Neural cell (in vitro differentiated cells): ENCODE data around the gene GRIK2. TPM values are rescaled to one million over a fixed set of nuclear protein-coding genes. Genes with fewer than 3 reads are reported as not detected.

Experiments used
- H2AFZ ChIP-seq: fragments of 200-600, 300-800 bp; sonication (generic), shearing (Covaris generic); 2 replicates; pipeline ENCODE4 v1.6.0; 2014; ENCODE audit warnings: low read depth, mild to moderate bottlenecking, antibody characterized with exemption, low read length, moderate library complexity
- H3F3A ChIP-seq: fragments of 200-600 bp; shearing (Covaris generic); 2 replicates; pipeline ENCODE4 v1.6.1; 2016; ENCODE audit warnings: mild to moderate bottlenecking, moderate library complexity, mixed read lengths, antibody characterized with exemption, low read length; ENCODE audit not compliant: insufficient read depth, poor library complexity, severe bottlenecking
- H3K27ac ChIP-seq: fragments of 200-600, 300-800 bp; sonication (generic), shearing (Covaris generic); 2 replicates; pipeline ENCODE4 v1.5.1; 2014; ENCODE audit warnings: mild to moderate bottlenecking, low read length, moderate library complexity
- H3K27me3 ChIP-seq: fragments of 300-800, 200-600 bp; sonication (generic), shearing (Covaris generic); 2 replicates; pipeline ENCODE4 v1.6.0; 2014; ENCODE audit warnings: mild to moderate bottlenecking, low read depth, low read length, moderate library complexity; ENCODE audit not compliant: insufficient read depth
- H3K36me3 ChIP-seq: fragments of 300-800, 200-600 bp; sonication (generic), shearing (Covaris generic); 2 replicates; pipeline ENCODE4 v1.5.1; 2014; ENCODE audit warnings: mild to moderate bottlenecking, antibody characterized with exemption, low read length, moderate library complexity; ENCODE audit not compliant: insufficient read depth
- H3K4me2 ChIP-seq: fragments of 300-800, 200-600 bp; sonication (generic), shearing (Covaris generic); 2 replicates; pipeline ENCODE4 v1.6.0; 2014; ENCODE audit warnings: mild to moderate bottlenecking, low read length
- H3K4me3 ChIP-seq: fragments of 300-800, 200-600 bp; sonication (generic), shearing (Covaris generic); 2 replicates; pipeline ENCODE4 v1.5.1; 2014; ENCODE audit warnings: mild to moderate bottlenecking, low read length, moderate library complexity
- H3K79me2 ChIP-seq: fragments of 200-600 bp; shearing (Covaris generic); replicated peaks from 2 replicates; pipeline ENCODE4 v1.6.0; 2014; ENCODE audit warnings: mild to moderate bottlenecking, low read length, moderate library complexity; ENCODE audit not compliant: insufficient read depth
- H3K9ac ChIP-seq: fragments of 300-800, 200-600 bp; sonication (generic), shearing (Covaris generic); 2 replicates; pipeline ENCODE4 v1.6.1; 2016; ENCODE audit warnings: mild to moderate bottlenecking, low read length, mixed read lengths
- H3K9me2 ChIP-seq: fragments of 200-600 bp; shearing (Covaris generic); 2 replicates; pipeline ENCODE4 v1.6.1; 2016; ENCODE audit warnings: mild to moderate bottlenecking, low read length, mixed read lengths; ENCODE audit not compliant: insufficient read depth
- H3K9me3 ChIP-seq: fragments of 200-600, 300-800 bp; sonication (generic), shearing (Covaris generic); 2 replicates; pipeline ENCODE4 v1.6.1; 2016; ENCODE audit warnings: mild to moderate bottlenecking, mixed run types, low read length, moderate library complexity, mixed read lengths
- H4K20me1 ChIP-seq: fragments of 200-600 bp; shearing (Covaris generic); 2 replicates; pipeline ENCODE4 v1.6.1; 2016; ENCODE audit warnings: mild to moderate bottlenecking, mixed run types; ENCODE audit not compliant: insufficient read depth
- EP300 ChIP-seq: fragments of 450-650 bp; conservative IDR thresholded peaks from 2 replicates; pipeline ENCODE4 v1.6.1; 2014; ENCODE audit warnings: antibody characterized with exemption, mild to moderate bottlenecking, moderate library complexity; ENCODE audit not compliant: poor library complexity, severe bottlenecking
- EZH2 ChIP-seq: fragments of 200-600, 300-800 bp; shearing (Covaris generic), sonication (generic); IDR thresholded peaks from 2 replicates; pipeline ENCODE4 v1.6.1; 2014; ENCODE audit warnings: antibody characterized with exemption, low read length, borderline replicate concordance, mild to moderate bottlenecking; ENCODE audit not compliant: insufficient read depth, poor library complexity, severe bottlenecking
- MXI1 ChIP-seq: fragments of 450-650 bp; conservative IDR thresholded peaks from 2 replicates; pipeline ENCODE4 v1.6.1; 2014; ENCODE audit warnings: antibody characterized with exemption, mild to moderate bottlenecking; ENCODE audit not compliant: poor library complexity, severe bottlenecking
- POLR2AphosphoS5 ChIP-seq: IDR thresholded peaks from 2 replicates; pipeline ENCODE4 v1.6.1; 2012
- RAD21 ChIP-seq: fragments of 450-650 bp; conservative IDR thresholded peaks from 2 replicates; pipeline ENCODE4 v1.6.1; 2014; ENCODE audit warnings: antibody characterized with exemption, mild to moderate bottlenecking, moderate library complexity
- SMC3 ChIP-seq: fragments of 450-650 bp; conservative IDR thresholded peaks from 2 replicates; pipeline ENCODE4 v1.6.1; 2014; ENCODE audit warnings: antibody characterized with exemption, mild to moderate bottlenecking, moderate library complexity; ENCODE audit not compliant: poor library complexity
- TAF1 ChIP-seq: IDR thresholded peaks from 2 replicates; pipeline ENCODE4 v1.6.1; 2012; ENCODE audit warnings: low read depth
- polyA plus RNA-seq: library from polyadenylated mRNA; depleted of rRNA; stranded (reverse); fragments of >200 nt; gene quantifications from 2 replicates; pipeline ENCODE4 v1.2.3, GENCODE V29; 2014
- TF ChIP-seq, protein P1 (sequence below): fragments of 450-650 bp; IDR thresholded peaks from 2 replicates; pipeline ENCODE4 v1.5.1; 2014; ENCODE audit warnings: antibody characterized with exemption, mild to moderate bottlenecking, moderate library complexity; ENCODE audit not compliant: poor library complexity, severe bottlenecking
- TF ChIP-seq, protein P2 (sequence below): IDR thresholded peaks from 2 replicates; pipeline ENCODE4 v1.6.1; 2012; ENCODE audit warnings: borderline replicate concordance

The GRIK2 gene
- polyA plus RNA-seq, 1 donor from 2014 or later, result 106 TPM

DNA sequence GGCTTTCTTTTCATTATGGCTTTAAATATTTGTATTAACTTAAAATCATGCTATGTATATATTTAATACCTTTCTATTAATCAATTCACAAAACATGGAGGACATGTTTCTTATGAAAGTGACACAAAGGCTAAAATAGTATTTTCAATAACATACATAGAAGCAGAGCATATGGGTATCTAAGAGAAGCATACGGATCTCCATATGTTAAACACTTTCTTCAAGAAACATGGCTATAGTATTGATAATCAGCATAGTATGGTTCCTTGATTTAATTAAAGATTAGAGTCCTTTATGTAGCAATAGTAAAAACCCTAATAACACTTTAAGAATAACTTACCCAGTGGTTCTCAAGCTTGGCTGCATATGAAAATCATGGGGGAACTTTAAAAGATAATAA, 58.5 kb downstream of the GRIK2 start:
- Histone ChIP-seq H3K4me2 (no peak overlapping the region), H2AFZ (no peak overlapping the region), H3K27me3 (no peaks in the 10 kb centered on the region), H4K20me1 (no peaks in the 10 kb centered on the region), H3K9ac (no peak overlapping the region), H3K36me3 (no peaks in the 10 kb centered on the region), H3K79me2 (no peaks in the 10 kb centered on the region), H3K9me3 (no peaks in the 10 kb centered on the region), H3K4me3 (no peak overlapping the region), H3F3A (no peaks in the 10 kb centered on the region), H3K9me2 (no peaks in the 10 kb centered on the region), H3K27ac (no peak overlapping the region)
- TF ChIP-seq POLR2AphosphoS5, result no peak

DNA sequence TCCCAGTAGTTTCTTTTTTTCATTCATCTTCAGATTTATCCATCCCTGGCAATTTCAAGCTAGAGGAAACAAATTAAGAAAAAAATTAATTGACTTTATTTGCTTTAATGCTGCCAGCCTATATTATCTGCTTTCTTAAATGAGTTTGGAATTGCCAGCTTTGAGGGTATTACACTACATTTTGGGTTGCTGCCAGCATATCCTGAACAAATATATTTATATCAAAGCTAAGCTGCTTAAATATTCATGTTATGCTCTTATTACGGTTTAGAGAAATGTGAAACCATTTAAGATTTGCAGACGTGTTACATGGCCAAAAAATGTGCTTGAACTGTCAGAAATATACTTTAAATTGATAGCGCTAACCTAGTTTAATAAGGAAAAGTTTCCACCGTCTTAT, 59.7 kb downstream of the GRIK2 start:
- no peaks in the 10 kb centered on the region for H3K79me2 ChIP-seq
- H3K27ac ChIP-seq, result no peak overlapping the region
- no peak overlapping the region for H3K4me2 ChIP-seq
- H3K9me3 ChIP-seq, result no peaks in the 10 kb centered on the region
- no peaks in the 10 kb centered on the region for H3K9me2 ChIP-seq
- H2AFZ ChIP-seq, result no peak overlapping the region
- H3K4me3 ChIP-seq, result no peak overlapping the region
- no peaks in the 10 kb centered on the region for H3K27me3 ChIP-seq
- no peaks in the 10 kb centered on the region for H4K20me1 ChIP-seq
- no peaks in the 10 kb centered on the region for H3F3A ChIP-seq
- TF ChIP-seq RAD21, result no peak
- no peaks in the 10 kb centered on the region for H3K36me3 ChIP-seq
- H3K9ac ChIP-seq, result no peak overlapping the region

DNA sequence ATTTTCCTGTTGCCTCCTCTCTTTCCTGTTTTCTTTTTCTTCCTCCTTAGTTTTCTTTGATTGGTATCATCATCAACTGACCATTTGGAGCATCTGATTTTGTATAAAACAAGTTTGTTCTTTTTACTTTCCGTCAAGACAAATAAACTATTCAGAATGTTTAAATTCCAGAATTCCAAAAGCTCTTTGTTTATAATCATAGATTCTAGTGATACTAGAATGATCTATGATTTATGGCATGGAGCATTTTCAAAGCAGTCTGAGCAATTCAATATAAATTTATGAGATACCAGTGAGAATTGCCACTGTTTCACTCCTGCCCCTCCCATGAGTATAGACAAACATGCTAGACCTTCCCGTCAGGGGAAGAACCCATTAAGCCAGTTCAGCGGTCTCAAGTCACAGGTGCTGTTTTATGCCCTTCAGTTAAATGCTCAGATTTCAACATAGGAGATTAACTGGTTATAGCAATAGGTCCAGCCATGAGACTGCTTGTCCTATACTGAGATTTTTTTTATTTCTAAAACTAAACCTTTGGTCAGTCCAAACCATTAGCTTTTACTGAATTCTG, 60.7 kb downstream of the GRIK2 start:
- Histone ChIP-seq H3K36me3 (no peaks in the 10 kb centered on the region), H3K4me3 (no peak overlapping the region), H3K79me2 (no peaks in the 10 kb centered on the region), H3F3A (no peaks in the 10 kb centered on the region), H3K4me2 (no peak overlapping the region), H3K27ac (no peak overlapping the region), H4K20me1 (no peaks in the 10 kb centered on the region), H3K9me3 (no peaks in the 10 kb centered on the region), H3K27me3 (no peaks in the 10 kb centered on the region), H3K9ac (no peak overlapping the region), H3K9me2 (no peaks in the 10 kb centered on the region), H2AFZ (no peak overlapping the region)
- TF ChIP-seq, protein P1, sequence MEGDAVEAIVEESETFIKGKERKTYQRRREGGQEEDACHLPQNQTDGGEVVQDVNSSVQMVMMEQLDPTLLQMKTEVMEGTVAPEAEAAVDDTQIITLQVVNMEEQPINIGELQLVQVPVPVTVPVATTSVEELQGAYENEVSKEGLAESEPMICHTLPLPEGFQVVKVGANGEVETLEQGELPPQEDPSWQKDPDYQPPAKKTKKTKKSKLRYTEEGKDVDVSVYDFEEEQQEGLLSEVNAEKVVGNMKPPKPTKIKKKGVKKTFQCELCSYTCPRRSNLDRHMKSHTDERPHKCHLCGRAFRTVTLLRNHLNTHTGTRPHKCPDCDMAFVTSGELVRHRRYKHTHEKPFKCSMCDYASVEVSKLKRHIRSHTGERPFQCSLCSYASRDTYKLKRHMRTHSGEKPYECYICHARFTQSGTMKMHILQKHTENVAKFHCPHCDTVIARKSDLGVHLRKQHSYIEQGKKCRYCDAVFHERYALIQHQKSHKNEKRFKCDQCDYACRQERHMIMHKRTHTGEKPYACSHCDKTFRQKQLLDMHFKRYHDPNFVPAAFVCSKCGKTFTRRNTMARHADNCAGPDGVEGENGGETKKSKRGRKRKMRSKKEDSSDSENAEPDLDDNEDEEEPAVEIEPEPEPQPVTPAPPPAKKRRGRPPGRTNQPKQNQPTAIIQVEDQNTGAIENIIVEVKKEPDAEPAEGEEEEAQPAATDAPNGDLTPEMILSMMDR, result no peak

DNA sequence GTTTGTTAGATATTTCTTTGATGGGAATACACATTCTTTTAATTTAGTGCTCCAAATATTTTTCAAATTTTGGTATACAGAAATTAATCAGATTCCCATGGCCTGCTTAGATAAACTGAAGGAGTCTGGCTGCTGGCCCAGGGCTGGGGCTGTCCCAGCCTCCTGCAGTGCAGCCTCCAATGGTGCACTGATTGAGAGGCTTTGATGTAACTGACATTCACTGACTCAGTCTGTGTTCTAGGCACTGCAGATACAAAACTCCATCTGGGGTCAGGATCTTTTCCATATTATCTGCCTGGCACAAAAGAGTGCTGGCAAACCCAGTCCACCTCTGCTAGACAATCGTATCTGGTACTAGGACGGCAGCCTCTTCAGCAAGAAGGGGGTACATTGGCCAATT, 64.8 kb downstream of the GRIK2 start:
- H2AFZ ChIP-seq, result no peak overlapping the region
- H3K79me2 ChIP-seq, result no peaks in the 10 kb centered on the region
- no peaks in the 10 kb centered on the region for H4K20me1 ChIP-seq
- no peaks in the 10 kb centered on the region for H3K9me3 ChIP-seq
- no peak overlapping the region for H3K4me2 ChIP-seq
- H3K4me3 ChIP-seq, result no peak overlapping the region
- no peaks in the 10 kb centered on the region for H3K9me2 ChIP-seq
- no peak overlapping the region for H3K9ac ChIP-seq
- H3K36me3 ChIP-seq, result no peaks in the 10 kb centered on the region
- no peaks in the 10 kb centered on the region for H3F3A ChIP-seq
- no peaks in the 10 kb centered on the region for H3K27me3 ChIP-seq
- TF ChIP-seq MXI1, result no peak
- TF ChIP-seq, protein P1, result no peak
- no peak for TF ChIP-seq EP300
- TF ChIP-seq TAF1, result no peak
- TF ChIP-seq EZH2, result no peak
- no peak for TF ChIP-seq SMC3
- no peak for TF ChIP-seq RAD21
- TF ChIP-seq, protein P2, sequence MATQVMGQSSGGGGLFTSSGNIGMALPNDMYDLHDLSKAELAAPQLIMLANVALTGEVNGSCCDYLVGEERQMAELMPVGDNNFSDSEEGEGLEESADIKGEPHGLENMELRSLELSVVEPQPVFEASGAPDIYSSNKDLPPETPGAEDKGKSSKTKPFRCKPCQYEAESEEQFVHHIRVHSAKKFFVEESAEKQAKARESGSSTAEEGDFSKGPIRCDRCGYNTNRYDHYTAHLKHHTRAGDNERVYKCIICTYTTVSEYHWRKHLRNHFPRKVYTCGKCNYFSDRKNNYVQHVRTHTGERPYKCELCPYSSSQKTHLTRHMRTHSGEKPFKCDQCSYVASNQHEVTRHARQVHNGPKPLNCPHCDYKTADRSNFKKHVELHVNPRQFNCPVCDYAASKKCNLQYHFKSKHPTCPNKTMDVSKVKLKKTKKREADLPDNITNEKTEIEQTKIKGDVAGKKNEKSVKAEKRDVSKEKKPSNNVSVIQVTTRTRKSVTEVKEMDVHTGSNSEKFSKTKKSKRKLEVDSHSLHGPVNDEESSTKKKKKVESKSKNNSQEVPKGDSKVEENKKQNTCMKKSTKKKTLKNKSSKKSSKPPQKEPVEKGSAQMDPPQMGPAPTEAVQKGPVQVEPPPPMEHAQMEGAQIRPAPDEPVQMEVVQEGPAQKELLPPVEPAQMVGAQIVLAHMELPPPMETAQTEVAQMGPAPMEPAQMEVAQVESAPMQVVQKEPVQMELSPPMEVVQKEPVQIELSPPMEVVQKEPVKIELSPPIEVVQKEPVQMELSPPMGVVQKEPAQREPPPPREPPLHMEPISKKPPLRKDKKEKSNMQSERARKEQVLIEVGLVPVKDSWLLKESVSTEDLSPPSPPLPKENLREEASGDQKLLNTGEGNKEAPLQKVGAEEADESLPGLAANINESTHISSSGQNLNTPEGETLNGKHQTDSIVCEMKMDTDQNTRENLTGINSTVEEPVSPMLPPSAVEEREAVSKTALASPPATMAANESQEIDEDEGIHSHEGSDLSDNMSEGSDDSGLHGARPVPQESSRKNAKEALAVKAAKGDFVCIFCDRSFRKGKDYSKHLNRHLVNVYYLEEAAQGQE, result no peak
- TF ChIP-seq POLR2AphosphoS5, result no peak
- H3K27ac ChIP-seq, result no peak overlapping the region
